ENCODE results near the gene NNMT. TPM values are rescaled to one million over a fixed set of nuclear protein-coding genes. Genes with fewer than 3 reads are reported as not detected.

Gene NNMT
- total and polyA plus RNA-seq, 10 donors, result 131 to 324 (median 229) TPM

DNA sequence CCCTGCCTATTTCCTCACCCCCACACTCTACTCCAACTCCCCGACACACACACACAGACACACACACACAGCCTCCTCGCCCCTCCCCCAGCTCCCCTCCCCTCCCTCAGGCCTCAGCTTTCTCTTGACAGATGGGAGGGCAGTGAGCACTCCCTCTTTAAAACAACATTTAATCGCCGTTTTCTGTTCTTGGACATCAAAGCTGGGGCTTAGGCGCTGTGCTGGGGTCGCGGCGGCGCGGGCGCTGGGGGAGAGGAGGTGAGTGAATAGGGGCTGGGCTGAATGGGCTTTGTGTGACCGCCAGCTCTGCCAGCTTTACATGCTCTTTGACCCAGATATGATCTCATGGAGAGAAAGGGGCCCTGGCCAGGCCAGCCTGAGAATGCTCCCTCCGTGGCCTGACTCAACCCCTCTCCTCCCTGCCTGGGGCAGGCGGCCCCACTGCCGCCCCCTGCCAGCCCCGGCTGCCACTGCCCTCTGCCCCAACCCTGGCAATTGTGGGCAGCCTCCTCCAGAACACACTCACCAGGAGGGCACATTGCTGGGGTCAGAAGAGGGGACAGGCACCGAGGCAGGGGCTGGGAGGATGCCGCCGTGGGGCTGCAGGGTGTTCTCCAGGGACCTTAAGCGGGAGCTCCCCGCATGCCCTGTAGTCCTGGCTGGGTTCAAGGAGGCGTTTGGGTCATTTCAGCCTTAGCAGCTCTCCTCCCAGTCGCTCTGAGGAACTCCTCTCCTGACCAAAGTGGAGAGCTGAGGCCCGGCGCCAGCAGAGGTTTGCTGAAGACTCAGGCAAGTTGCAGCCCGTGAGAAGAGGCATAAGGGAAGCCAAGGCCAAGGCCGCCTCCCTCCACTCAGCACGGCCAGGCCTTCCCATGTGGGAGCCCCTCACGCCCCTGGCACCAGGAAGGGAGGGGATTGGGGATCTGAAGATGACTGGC, 38.3 kb upstream of the NNMT start:
- Histone ChIP-seq H3K27ac (peak overlapping the region in 6 of 8 donors; percentile 8 to 66 (median 55)), H3K9me3 (no peaks in the 10 kb centered on the region), H3K4me1 (peaks cover 4 to 55% (median 36%) of the 10 kb centered on the region in 6 donors), H3K27me3 (replicated peaks in 1 of 7) (peaks cover 0 to 7% (median 0%) of the 10 kb centered on the region in 7 donors), H3K4me3 (no peak overlapping the region), H3K36me3 (peaks cover 0 to 32% (median 0%) of the 10 kb centered on the region in 6 donors)
- intact Hi-C loops (cut with DNase I; ENCODE audit: low total_unique reads), result loop anchor here (10.0 kb wide), 1 partner anchor 63 kb away; no protein-coding TSS in a partner anchor
- TF ChIP-seq POLR2AphosphoS5 (IDR thresholded peaks at IDR 0.05), result peak; percentile 36 to 75 (median 63)
- TF ChIP-seq, protein P1, sequence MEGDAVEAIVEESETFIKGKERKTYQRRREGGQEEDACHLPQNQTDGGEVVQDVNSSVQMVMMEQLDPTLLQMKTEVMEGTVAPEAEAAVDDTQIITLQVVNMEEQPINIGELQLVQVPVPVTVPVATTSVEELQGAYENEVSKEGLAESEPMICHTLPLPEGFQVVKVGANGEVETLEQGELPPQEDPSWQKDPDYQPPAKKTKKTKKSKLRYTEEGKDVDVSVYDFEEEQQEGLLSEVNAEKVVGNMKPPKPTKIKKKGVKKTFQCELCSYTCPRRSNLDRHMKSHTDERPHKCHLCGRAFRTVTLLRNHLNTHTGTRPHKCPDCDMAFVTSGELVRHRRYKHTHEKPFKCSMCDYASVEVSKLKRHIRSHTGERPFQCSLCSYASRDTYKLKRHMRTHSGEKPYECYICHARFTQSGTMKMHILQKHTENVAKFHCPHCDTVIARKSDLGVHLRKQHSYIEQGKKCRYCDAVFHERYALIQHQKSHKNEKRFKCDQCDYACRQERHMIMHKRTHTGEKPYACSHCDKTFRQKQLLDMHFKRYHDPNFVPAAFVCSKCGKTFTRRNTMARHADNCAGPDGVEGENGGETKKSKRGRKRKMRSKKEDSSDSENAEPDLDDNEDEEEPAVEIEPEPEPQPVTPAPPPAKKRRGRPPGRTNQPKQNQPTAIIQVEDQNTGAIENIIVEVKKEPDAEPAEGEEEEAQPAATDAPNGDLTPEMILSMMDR (IDR thresholded peaks at IDR 0.05 in 8 of 11, conservative IDR thresholded peaks at IDR 0.05 in 3 of 11), result peak in 2 of 11 experiments; percentile 9 to 22
- TF ChIP-seq POLR2A (IDR thresholded peaks at IDR 0.05), result no peak
- WGBS, 5 donors, result 72 to 83% (median 73%) methylated on average over 21 to 29 of the region's 29 CpGs
- peak; percentile 82 for DNase-seq

DNA sequence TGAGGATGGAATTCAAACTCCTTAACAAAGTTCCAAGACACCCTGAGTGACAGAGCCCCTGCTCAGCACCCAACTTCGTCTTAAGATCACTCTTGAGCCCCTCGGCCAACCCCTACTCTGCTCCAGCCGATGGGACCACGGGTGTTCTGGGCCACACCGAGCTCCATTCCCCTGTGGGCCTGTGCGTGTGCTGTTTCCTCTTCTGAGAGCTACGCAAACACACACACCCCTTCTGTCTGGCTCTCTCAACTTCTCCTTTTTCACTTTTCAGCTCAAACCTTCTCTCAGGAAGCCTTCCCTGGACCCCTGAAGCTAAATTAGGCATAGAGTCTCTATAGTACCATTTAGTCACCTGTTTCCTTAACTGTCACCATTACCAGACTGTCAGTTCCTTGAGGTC, 37.5 kb upstream of the NNMT start:
- no peak overlapping the region for H3K4me3 ChIP-seq
- WGBS, 5 donors, result 35 to 53% (median 50%) methylated on average over 7 of the region's 7 CpGs
- H3K4me1 ChIP-seq, result peaks cover 4 to 60% (median 38%) of the 10 kb centered on the region in 6 donors
- no peaks in the 10 kb centered on the region for H3K9me3 ChIP-seq
- H3K27ac ChIP-seq, result peak overlapping the region in 5 of 8 donors; percentile 26 to 66 (median 60)
- TF ChIP-seq, protein P1 (IDR thresholded peaks at IDR 0.05 in 8 of 11, conservative IDR thresholded peaks at IDR 0.05 in 3 of 11), result no peak
- TF ChIP-seq POLR2AphosphoS5 (IDR thresholded peaks at IDR 0.05), result peak in 1 of 3 donors; percentile 57
- intact Hi-C loops (cut with DNase I; ENCODE audit: low total_unique reads), result loop anchor here (10.0 kb wide), 1 partner anchor 64 kb away; no protein-coding TSS in a partner anchor
- DNase-seq, result no peak
- H3K27me3 ChIP-seq (replicated peaks in 1 of 7), result peaks cover 0 to 14% (median 0%) of the 10 kb centered on the region in 7 donors
- H3K36me3 ChIP-seq, result peaks cover 0 to 24% (median 0%) of the 10 kb centered on the region in 6 donors

DNA sequence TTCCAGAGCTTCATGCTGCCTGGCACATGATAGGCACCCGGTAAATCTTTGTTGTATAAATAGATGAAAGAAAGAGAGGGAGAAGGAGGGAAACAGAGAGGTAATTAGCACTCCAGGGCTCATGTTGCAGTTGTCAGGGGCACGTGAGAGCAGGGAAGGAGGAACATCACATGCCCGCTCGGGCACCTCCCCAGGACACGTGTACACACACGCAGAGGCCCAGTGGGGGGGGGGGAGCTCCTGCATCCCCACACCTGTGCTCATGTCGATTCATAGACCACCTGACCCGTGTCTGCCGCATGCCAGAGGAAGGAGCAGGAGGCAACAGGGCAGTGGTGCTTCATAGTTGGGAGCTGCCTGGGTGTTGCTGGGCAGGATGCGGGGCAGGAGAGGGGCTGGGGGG, 37.1 kb upstream of the NNMT start:
- H3K36me3 ChIP-seq, result peaks cover 0 to 20% (median 0%) of the 10 kb centered on the region in 6 donors
- no peaks in the 10 kb centered on the region for H3K9me3 ChIP-seq
- no peak for DNase-seq
- H3K4me3 ChIP-seq, result no peak overlapping the region
- intact Hi-C loops (cut with DNase I; ENCODE audit: low total_unique reads), result loop anchor here (10.0 kb wide), 1 partner anchor 64 kb away; no protein-coding TSS in a partner anchor
- 40 to 59% (median 52%) methylated on average over 8 to 10 of the region's 10 CpGs for WGBS, 5 donors
- TF ChIP-seq, protein P1 (IDR thresholded peaks at IDR 0.05 in 8 of 11, conservative IDR thresholded peaks at IDR 0.05 in 3 of 11), result no peak
- TF ChIP-seq POLR2AphosphoS5 (IDR thresholded peaks at IDR 0.05) (peak in 2 of 3 donors; percentile 12 to 70), POLR2A (IDR thresholded peaks at IDR 0.05) (no peak)
- peak overlapping the region in 4 of 8 donors; percentile 43 to 66 (median 62) for H3K27ac ChIP-seq
- H3K27me3 ChIP-seq (replicated peaks in 1 of 7), result peaks cover 0 to 18% (median 0%) of the 10 kb centered on the region in 7 donors
- H3K4me1 ChIP-seq, result peaks cover 4 to 60% (median 38%) of the 10 kb centered on the region in 6 donors

All from spleen (tissue), 11 donors.